Adrenal gland (tissue), 5 donors: ENCODE results near the gene VWC2L.

Experiments used
- POLR2A ChIP-seq, 2 donors: fragments of 450-650 bp; IDR thresholded peaks; one replicate each; pipeline ENCODE4 v1.6.1; 2017; ENCODE audit warnings: antibody characterized with exemption in 2 of 2, mild to moderate bottlenecking in 2 of 2, moderate library complexity in 1 of 2
- TF ChIP-seq, protein P1 (sequence below), 6 experiments: fragments of 450-650 bp in 4 of 6; fragments of 200-600 bp in 2 of 6; sonication (generic) in 1 of 6; IDR thresholded peaks; 1 replicate in 5 of 6; 2 replicates in 1 of 6; pipeline versions ENCODE4 v1.5.1 to v1.8.0; 2016 to 2021; ENCODE audit warnings: antibody characterized with exemption in 6 of 6, mild to moderate bottlenecking in 2 of 6, moderate library complexity in 1 of 6
- donor health status: DM: no; HTN: no; CAD: no.

GRCh38 chr2:214560176-214560575 lies 149.3 kb downstream of the VWC2L start:
- TF ChIP-seq, protein P1, sequence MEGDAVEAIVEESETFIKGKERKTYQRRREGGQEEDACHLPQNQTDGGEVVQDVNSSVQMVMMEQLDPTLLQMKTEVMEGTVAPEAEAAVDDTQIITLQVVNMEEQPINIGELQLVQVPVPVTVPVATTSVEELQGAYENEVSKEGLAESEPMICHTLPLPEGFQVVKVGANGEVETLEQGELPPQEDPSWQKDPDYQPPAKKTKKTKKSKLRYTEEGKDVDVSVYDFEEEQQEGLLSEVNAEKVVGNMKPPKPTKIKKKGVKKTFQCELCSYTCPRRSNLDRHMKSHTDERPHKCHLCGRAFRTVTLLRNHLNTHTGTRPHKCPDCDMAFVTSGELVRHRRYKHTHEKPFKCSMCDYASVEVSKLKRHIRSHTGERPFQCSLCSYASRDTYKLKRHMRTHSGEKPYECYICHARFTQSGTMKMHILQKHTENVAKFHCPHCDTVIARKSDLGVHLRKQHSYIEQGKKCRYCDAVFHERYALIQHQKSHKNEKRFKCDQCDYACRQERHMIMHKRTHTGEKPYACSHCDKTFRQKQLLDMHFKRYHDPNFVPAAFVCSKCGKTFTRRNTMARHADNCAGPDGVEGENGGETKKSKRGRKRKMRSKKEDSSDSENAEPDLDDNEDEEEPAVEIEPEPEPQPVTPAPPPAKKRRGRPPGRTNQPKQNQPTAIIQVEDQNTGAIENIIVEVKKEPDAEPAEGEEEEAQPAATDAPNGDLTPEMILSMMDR (IDR thresholded peaks at IDR 0.05) = no peak
- TF ChIP-seq POLR2A (IDR thresholded peaks at IDR 0.05) = no peak
